Activated T-cell treated with anti-CD3 and anti-CD28 coated beads, Interleukin-2, amount 50 U/mL, for 72 hours (primary cell): ENCODE results near the gene MRPL4. TPM values are rescaled to one million over a fixed set of nuclear protein-coding genes. Genes with fewer than 3 reads are reported as not detected.

Experiments used
- ATAC-seq, 2 donors: fragments of 150-1000 bp; cut with Tn5 transposase; replicated peaks in 1 of 2; 2 replicates each; pipeline ENCODE4 v1.10.0; 2021; ENCODE audit warnings: moderate library complexity in 2 of 2, mild to moderate bottlenecking in 1 of 2
- DNase-seq, 2 donors: peaks; one replicate each; pipeline ENCODE4 v3.0.0; 2021 to 2022; ENCODE audit warnings: mixed read lengths in 1 of 2
- H3K27ac Mint-ChIP-seq: one replicate; pipeline ENCODE4 v1.8.0; 2022; ENCODE audit warnings: mild to moderate bottlenecking, moderate library complexity, mixed read lengths
- H3K27me3 Mint-ChIP-seq: one replicate; pipeline ENCODE4 v1.8.0; 2022; ENCODE audit warnings: low read depth, mixed read lengths
- H3K36me3 Mint-ChIP-seq, 2 donors: one replicate each; pipeline ENCODE4 v1.8.0; 2022; ENCODE audit warnings: mixed read lengths in 2 of 2, mild to moderate bottlenecking in 1 of 2; ENCODE audit not compliant: insufficient read depth in 2 of 2
- H3K4me1 Mint-ChIP-seq: one replicate; pipeline ENCODE4 v1.8.0; 2022; ENCODE audit warnings: low read depth, mixed read lengths
- H3K4me3 Mint-ChIP-seq, 2 donors: one replicate each; pipeline ENCODE4 v1.8.0; 2022; ENCODE audit warnings: mild to moderate bottlenecking in 2 of 2, mixed read lengths in 2 of 2, moderate library complexity in 2 of 2
- H3K9me3 Mint-ChIP-seq, 2 donors: one replicate each; pipeline ENCODE4 v1.8.0; 2022; ENCODE audit warnings: mixed read lengths in 2 of 2
- total RNA-seq, 2 donors: library from RNA; stranded (reverse); gene quantifications; one replicate each; pipeline ENCODE4 v1.2.3, GENCODE V29; 2022

MRPL4 gene
- total RNA-seq, 2 donors from 2014 or later, result 83.2 to 93.6 TPM

DNA sequence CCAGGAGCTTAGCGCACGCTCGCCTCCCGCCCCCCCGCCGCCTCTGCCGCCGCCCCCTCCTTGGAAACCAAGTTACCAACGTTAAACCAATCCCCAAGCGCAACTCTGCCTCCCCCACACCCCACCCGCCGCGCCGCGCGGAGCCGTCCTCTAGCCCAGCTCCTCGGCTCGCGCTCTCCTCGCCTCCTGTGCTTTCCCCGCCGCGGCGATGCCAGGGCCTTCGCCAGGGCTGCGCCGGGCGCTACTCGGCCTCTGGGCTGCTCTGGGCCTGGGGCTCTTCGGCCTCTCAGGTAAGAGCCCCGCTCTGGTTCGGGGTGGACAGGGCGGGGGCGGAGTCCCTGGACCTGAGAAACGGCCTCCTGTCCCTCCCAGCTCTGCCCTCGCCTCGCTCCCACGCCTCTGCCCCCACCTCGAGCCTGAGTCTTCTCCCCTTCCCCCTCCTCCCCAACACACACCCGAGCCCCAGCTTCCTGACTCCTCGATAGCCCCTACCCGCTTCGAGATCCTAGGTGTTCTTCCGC, 37.9 kb downstream of the MRPL4 start, which contains the start of gene ICAM5:
Gene ICAM5 (plus strand): TSS at position 117 of the 521 bp plus-strand sequence. CDS start 92 bp downstream, at position 209.
- peaks cover 0 to 6% of the 10 kb centered on the region in 2 donors for H3K36me3 Mint-ChIP-seq
- peak within 1 kb of the TSS; percentile 61 for H3K27ac Mint-ChIP-seq
- H3K27me3 Mint-ChIP-seq, result peaks cover 66% of the 10 kb centered on the region
- ATAC-seq (peak; percentile 13 to 14), DNase-seq (peak; percentile 53 to 58)
- H3K4me1 Mint-ChIP-seq, result peaks cover 76% of the 10 kb centered on the region
- H3K9me3 Mint-ChIP-seq, result no peaks in the 10 kb centered on the region
- peak within 1 kb of the TSS; percentile 83 to 91 for H3K4me3 Mint-ChIP-seq

DNA sequence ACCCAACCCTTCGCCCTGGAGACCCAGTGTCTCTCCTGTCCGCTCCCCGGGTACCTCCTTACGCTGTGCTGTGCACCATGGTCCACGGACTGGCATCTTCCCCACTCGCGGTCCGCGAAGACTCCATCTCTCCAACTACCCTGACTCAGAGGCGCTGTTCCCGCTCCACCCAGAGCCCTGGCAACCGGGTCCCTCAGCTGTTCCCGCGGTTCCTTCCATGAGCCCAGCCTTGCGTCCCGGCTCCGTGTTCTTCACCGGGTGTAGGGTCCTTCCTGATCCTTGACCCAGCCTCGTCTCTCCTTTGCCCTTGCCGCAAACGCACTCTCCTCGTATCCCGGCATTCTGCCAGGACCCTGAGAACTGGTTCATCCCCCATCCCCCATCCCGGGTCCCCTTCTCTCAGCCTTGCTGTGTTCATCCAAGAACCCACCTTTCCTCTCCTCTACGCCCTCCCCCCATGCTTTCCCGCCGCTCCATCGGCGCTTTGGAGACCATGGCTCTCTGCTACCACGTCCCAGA, 38.4 kb downstream of the MRPL4 start:
- Mint-ChIP-seq H3K9me3 (no peaks in the 10 kb centered on the region), H3K36me3 (peaks cover 0 to 2% of the 10 kb centered on the region in 2 donors)
- peak; percentile 21 to 31 for DNase-seq

DNA sequence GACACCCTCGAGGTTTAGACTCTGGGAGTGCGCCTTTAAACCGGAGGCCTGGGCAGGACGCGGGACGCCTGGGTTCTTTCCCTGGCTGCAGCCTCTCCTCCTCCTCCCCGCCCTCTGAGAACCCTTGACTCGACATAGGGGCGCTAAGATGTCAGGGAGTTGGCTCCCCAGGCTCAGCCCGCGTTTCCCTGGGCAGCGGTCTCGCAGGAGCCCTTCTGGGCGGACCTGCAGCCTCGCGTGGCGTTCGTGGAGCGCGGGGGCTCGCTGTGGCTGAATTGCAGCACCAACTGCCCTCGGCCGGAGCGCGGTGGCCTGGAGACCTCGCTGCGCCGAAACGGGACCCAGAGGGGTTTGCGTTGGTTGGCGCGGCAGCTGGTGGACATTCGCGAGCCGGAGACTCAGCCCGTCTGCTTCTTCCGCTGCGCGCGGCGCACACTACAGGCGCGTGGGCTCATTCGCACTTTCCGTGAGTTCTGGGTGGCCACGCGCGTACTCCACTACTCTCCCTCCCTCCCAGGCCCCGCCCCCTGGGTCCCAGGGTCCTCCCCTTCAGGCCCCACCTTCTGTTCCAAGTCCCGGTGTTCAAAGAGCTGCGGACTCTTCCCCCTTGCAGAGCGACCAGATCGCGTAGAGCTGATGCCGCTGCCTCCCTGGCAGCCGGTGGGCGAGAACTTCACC, 39.0 kb downstream of the MRPL4 start:
- peaks cover 77% of the 10 kb centered on the region for H3K27me3 Mint-ChIP-seq
- H3K36me3 Mint-ChIP-seq, result peaks cover 0 to 2% of the 10 kb centered on the region in 2 donors
- peaks cover 78% of the 10 kb centered on the region for H3K4me1 Mint-ChIP-seq
- DNase-seq, result peak; percentile 62
- peak overlapping the region; percentile 83 to 91 for H3K4me3 Mint-ChIP-seq
- H3K27ac Mint-ChIP-seq, result no peak overlapping the region
- no peaks in the 10 kb centered on the region for H3K9me3 Mint-ChIP-seq
- peak; percentile 16 to 21 for ATAC-seq

More for the DNA sequence above, 38.4 kb downstream of the MRPL4 start:
- peaks cover 72% of the 10 kb centered on the region for H3K27me3 Mint-ChIP-seq
- no peak for ATAC-seq
- H3K27ac Mint-ChIP-seq, result peak overlapping the region; percentile 61
- H3K4me3 Mint-ChIP-seq, result peak overlapping the region; percentile 83 to 91
- peaks cover 77% of the 10 kb centered on the region for H3K4me1 Mint-ChIP-seq

- DNase-seq (no peak), ATAC-seq (peak; percentile 2)
- no peak overlapping the region for H3K27ac Mint-ChIP-seq
- H3K27me3 Mint-ChIP-seq, result peaks cover 77% of the 10 kb centered on the region
- peak overlapping the region; percentile 83 to 91 for H3K4me3 Mint-ChIP-seq
- H3K36me3 Mint-ChIP-seq, result peaks cover 0 to 2% of the 10 kb centered on the region in 2 donors
- H3K4me1 Mint-ChIP-seq, result peaks cover 71% of the 10 kb centered on the region
- no peaks in the 10 kb centered on the region for H3K9me3 Mint-ChIP-seq
Measured at GRCh38 chr19:10291554-10292205, 39.7 kb downstream of the MRPL4 start.

DNA sequence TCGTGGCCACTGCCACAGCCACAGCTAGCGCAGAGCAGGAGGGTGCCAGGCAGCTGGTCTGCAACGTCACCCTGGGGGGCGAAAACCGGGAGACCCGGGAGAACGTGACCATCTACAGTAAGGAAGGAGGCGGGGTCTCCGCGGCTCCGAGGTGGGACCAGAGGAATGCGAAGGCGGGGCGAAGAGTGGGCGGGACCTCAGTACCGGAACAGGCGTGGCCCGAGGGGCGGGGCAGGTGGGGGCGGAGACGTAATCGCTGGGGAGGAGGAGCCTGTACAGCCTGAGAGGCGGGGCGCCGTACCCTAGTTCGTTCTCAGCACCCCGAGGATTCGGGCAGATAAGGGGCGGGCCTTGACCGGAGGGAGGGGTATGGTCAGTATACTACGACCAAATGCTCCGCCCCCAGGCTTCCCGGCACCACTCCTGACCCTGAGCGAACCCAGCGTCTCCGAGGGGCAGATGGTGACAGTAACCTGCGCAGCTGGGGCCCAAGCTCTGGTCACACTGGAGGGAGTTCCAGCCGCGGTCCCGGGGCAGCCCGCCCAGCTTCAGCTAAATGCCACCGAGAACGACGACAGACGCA, 40.3 kb downstream of the MRPL4 start:
- H3K4me3 Mint-ChIP-seq, result peak overlapping the region; percentile 83 to 91
- H3K4me1 Mint-ChIP-seq, result peaks cover 65% of the 10 kb centered on the region
- DNase-seq (peak; percentile 88 to 92), ATAC-seq (peak; percentile 66 to 68)
- H3K9me3 Mint-ChIP-seq, result no peaks in the 10 kb centered on the region
- H3K27me3 Mint-ChIP-seq, result peaks cover 77% of the 10 kb centered on the region
- H3K36me3 Mint-ChIP-seq, result peaks cover 0 to 2% of the 10 kb centered on the region in 2 donors
- H3K27ac Mint-ChIP-seq, result no peak overlapping the region

- peaks cover 71% of the 10 kb centered on the region for H3K27me3 Mint-ChIP-seq
- ATAC-seq (no peak), DNase-seq (peak in 1 of 2 donors; percentile 34)
- peaks cover 0 to 2% of the 10 kb centered on the region in 2 donors for H3K36me3 Mint-ChIP-seq
- peak overlapping the region; percentile 83 to 91 for H3K4me3 Mint-ChIP-seq
- no peaks in the 10 kb centered on the region for H3K9me3 Mint-ChIP-seq
- no peak overlapping the region for H3K27ac Mint-ChIP-seq
- peaks cover 58% of the 10 kb centered on the region for H3K4me1 Mint-ChIP-seq
Measured at GRCh38 chr19:10292789-10293636, 41.0 kb downstream of the MRPL4 start.

DNA sequence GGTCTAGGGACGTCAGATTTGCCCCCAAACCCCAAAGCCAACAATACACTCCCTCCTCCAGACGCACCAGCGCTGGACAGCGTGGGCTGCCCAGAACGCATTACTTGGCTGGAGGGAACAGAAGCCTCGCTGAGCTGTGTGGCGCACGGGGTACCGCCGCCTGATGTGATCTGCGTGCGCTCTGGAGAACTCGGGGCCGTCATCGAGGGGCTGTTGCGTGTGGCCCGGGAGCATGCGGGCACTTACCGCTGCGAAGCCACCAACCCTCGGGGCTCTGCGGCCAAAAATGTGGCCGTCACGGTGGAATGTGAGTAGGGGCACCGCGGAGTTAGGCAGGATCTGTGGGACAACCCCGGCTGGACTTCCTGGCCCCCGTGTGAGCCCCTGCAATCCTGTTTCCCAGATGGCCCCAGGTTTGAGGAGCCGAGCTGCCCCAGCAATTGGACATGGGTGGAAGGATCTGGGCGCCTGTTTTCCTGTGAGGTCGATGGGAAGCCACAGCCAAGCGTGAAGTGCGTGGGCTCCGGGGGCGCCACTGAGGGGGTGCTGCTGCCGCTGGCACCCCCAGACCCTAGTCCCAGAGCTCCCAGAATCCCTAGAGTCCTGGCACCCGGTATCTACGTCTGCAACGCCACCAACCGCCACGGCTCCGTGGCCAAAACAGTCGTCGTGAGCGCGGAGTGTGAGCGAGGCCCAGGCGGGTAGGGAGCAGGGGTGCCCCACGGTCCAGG, 41.8 kb downstream of the MRPL4 start:
- ATAC-seq, result no peak
- H3K4me1 Mint-ChIP-seq, result peaks cover 52% of the 10 kb centered on the region
- no peak for DNase-seq
- H3K27me3 Mint-ChIP-seq, result peaks cover 64% of the 10 kb centered on the region
- peak overlapping the region; percentile 69 to 91 for H3K4me3 Mint-ChIP-seq
- no peaks in the 10 kb centered on the region for H3K9me3 Mint-ChIP-seq
- no peaks in the 10 kb centered on the region for H3K36me3 Mint-ChIP-seq
- no peak overlapping the region for H3K27ac Mint-ChIP-seq

DNA sequence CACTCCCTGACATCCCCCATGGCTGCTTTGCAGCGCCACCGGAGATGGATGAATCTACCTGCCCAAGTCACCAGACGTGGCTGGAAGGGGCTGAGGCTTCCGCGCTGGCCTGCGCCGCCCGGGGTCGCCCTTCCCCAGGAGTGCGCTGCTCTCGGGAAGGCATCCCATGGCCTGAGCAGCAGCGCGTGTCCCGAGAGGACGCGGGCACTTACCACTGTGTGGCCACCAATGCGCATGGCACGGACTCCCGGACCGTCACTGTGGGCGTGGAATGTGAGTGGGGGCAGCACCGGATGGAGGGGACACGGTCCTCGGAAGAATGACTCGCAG, 42.3 kb downstream of the MRPL4 start:
- peaks cover 62% of the 10 kb centered on the region for H3K27me3 Mint-ChIP-seq
- H3K4me3 Mint-ChIP-seq, result peak overlapping the region; percentile 44 to 69
- ATAC-seq (no peak), DNase-seq (peak in 1 of 2 donors; percentile 31)
- H3K9me3 Mint-ChIP-seq, result no peaks in the 10 kb centered on the region
- H3K36me3 Mint-ChIP-seq, result no peaks in the 10 kb centered on the region
- peaks cover 47% of the 10 kb centered on the region for H3K4me1 Mint-ChIP-seq
- no peak overlapping the region for H3K27ac Mint-ChIP-seq

DNA sequence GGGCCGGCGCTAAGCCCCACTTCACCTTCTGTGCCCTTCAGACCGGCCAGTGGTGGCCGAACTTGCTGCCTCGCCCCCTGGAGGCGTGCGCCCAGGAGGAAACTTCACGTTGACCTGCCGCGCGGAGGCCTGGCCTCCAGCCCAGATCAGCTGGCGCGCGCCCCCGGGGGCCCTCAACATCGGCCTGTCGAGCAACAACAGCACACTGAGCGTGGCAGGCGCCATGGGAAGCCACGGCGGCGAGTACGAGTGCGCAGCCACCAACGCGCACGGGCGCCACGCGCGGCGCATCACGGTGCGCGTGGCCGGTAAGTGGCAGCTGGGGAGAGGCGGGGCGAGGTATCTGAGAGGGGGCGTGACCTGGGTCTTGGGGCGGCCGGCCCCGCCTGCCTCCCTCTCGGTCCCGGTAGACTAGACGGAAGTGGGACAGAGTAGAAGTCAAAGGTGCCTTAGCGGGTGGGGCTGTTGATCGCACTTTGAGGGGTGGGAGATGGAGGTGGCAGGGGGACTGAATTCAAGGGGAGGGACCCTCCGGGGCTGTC, 43.4 kb downstream of the MRPL4 start:
- H3K9me3 Mint-ChIP-seq, result no peaks in the 10 kb centered on the region
- no peaks in the 10 kb centered on the region for H3K36me3 Mint-ChIP-seq
- H3K4me1 Mint-ChIP-seq, result peaks cover 43% of the 10 kb centered on the region
- peak; percentile 76 to 78 for DNase-seq
- peak; percentile 55 to 64 for ATAC-seq
- H3K27ac Mint-ChIP-seq, result no peak overlapping the region
- H3K4me3 Mint-ChIP-seq, result peak overlapping the region; percentile 69 to 85
- peaks cover 64% of the 10 kb centered on the region for H3K27me3 Mint-ChIP-seq

- Mint-ChIP-seq H3K27me3 (peaks cover 58% of the 10 kb centered on the region), H3K27ac (no peak overlapping the region), H3K36me3 (no peaks in the 10 kb centered on the region), H3K9me3 (no peaks in the 10 kb centered on the region), H3K4me3 (peak overlapping the region; percentile 69 to 85), H3K4me1 (peaks cover 36% of the 10 kb centered on the region)
- no peak for ATAC-seq
- DNase-seq, result no peak
Measured at GRCh38 chr19:10295847-10296591, 44.0 kb downstream of the MRPL4 start.
